LoVo (cell line): ENCODE data around the gene TOX2.

ENCODE experiments used
- DNase-seq: peaks from one replicate; pipeline ENCODE4 v3.0.0-alpha.2; 2016; ENCODE audit warnings: low spot score

Gene TOX2

GRCh38 chr20:44106615-44107014 lies 192.0 kb downstream of the TOX2 start:
- DNase-seq, result no peak

GRCh38 chr20:44109951-44110361 lies 195.3 kb downstream of the TOX2 start:
- no peak for DNase-seq

- no peak for DNase-seq
These were observed 196.3 kb downstream of the TOX2 start for GRCh38 chr20:44110816-44111568.

- DNase-seq, result no peak
These were observed 197.2 kb downstream of the TOX2 start for GRCh38 chr20:44111712-44112335.

GRCh38 chr20:44112456-44112855 lies 197.8 kb downstream of the TOX2 start:
- no peak for DNase-seq

- no peak for DNase-seq
These were observed 198.4 kb downstream of the TOX2 start for GRCh38 chr20:44112889-44113617.

- DNase-seq, result no peak
These were observed 199.1 kb downstream of the TOX2 start for GRCh38 chr20:44113618-44114376.

- DNase-seq, result no peak
These were observed 200.5 kb downstream of the TOX2 start for GRCh38 chr20:44115181-44115580.

- no peak for DNase-seq
These were observed 201.4 kb downstream of the TOX2 start for GRCh38 chr20:44115762-44116644.

- no peak for DNase-seq
These were observed 202.9 kb downstream of the TOX2 start for GRCh38 chr20:44117296-44118184.

GRCh38 chr20:44118185-44119033 lies 203.8 kb downstream of the TOX2 start:
- no peak for DNase-seq
